Activated CD4-positive, CD25-positive, alpha-beta regulatory T cell treated with anti-CD3 and anti-CD28 coated beads, Interleukin-2, amount 50 U/mL, for 24 hours (primary cell): ENCODE data around the gene KLHL29.

ENCODE experiments used
- ATAC-seq, 2 donors: fragments of 150-1000 bp; cut with Tn5 transposase; one replicate each; pipeline ENCODE4 v1.10.0; 2021; ENCODE audit warnings: mild to moderate bottlenecking in 1 of 2, moderate library complexity in 1 of 2

The KLHL29 gene

GRCh38 chr2:23666241-23666979 lies 281.4 kb downstream of the KLHL29 start:
- ATAC-seq: no peak

DNA sequence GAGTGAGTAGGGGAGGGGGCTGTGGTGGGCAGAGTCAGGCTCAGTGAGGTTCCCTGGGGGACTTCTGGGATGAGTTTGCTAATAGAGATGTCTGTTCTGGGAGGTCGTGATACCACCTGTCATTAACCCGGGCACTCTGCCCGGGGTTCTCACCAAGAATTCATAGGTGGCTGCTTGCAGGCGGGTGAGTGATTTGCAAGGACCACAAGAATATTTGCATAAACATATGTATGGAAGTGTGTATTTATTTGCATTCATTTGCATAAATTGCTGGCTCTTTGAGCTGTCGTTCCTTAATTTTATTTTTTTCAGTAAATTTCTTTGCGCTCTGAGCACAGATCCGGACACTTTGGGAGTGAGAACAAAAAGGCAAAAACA lies 282.0 kb downstream of the KLHL29 start:
- no peak for ATAC-seq

- ATAC-seq: no peak
Measured at GRCh38 chr2:23668756-23669304, 283.9 kb downstream of the KLHL29 start.

DNA sequence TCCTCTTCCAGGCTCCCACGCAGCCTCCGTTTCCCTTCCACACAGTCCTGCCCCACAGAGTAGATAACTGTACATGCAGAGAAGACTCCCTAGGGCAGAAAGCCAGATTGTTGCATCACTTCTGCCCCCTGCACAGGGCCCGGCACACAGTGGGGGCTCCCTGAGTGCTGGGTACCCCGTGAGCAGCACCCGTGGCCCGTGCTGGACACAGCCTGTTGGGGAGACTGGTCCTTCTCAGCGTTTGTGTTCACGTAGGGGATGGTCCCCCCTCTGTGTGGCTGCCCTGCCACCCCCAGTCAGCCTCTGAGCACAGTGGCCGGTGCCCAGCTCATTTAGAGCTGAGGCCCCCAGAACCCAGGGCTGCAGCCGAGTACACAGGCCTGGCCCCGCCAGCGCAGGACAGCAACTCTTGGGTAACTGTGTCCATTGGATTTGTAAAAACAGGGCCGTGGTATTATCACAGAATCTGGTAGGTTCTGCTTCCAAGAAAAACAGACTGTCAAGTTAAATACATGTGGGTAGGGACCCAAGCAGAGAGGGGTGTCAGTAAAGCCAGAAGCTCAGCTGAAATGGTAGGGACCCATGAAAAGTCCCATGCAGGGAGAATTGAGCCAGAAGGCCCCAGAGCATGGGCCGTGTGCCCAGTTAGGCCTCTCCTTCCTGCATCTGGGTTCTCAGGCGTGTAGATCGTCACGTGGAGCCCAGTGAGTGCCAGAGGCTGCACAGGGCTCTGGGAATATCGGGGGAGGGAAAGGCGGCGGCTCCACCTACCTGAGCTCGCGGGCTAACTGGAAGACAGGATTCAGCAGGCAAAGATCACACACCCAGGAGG lies 284.6 kb downstream of the KLHL29 start:
- no peak for ATAC-seq

- ATAC-seq: no peak
Measured at GRCh38 chr2:23670245-23670592, 285.2 kb downstream of the KLHL29 start.

DNA sequence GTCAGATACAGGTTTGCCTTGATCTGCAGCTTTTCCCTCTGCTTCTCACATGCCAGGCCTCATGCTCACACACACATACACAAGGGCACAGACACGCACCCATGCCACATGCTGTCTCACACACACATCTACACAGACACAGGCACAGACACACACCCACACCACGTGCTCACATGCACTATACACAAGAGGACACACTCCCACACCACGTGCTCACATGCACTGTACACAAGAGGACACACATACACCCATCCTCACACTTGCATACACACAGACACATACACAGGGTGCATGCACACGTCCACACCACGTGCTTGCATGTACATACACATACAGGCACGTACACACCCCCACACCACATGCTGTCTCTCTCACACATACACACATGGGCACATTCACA lies 288.1 kb downstream of the KLHL29 start:
- no peak for ATAC-seq

DNA sequence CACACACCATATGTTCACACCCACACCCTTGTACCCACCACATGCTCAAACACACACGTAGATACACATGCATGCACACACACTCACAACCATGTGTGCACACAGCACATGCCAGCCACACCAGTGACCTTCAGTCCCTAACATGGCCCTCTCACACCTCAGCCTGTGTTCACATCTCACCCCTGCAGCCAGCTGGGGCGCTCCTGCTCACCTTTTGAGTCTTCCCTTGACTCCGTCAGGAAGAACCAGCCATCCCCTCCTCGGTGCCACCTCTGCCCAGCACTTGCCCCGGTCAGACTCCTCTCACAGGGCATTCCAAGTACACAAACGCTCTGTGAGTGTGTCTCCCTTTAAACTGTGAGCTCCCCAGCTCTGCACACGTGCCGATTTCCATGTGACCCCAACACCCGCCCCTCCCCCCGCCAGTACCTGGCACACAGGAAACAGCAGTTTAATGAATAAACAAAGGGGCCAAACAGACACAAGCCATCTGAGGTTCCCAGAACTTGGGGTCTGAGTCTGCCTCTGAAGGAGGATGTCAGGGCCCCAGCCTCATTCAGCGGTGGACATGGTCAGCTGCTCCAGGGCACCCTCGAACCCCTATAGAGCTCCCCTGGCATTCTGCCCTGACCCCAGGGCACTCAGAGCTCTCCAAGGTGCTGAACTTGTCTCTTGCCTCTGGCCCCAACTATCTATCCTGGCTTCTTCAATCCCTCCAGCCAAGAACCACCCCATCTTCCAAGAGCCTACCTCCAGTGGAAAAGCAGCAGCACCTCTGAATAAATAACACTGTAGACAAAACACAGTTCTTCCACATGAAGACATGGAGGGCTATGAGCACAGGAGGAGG lies 289.1 kb downstream of the KLHL29 start:
- no peak for ATAC-seq

DNA sequence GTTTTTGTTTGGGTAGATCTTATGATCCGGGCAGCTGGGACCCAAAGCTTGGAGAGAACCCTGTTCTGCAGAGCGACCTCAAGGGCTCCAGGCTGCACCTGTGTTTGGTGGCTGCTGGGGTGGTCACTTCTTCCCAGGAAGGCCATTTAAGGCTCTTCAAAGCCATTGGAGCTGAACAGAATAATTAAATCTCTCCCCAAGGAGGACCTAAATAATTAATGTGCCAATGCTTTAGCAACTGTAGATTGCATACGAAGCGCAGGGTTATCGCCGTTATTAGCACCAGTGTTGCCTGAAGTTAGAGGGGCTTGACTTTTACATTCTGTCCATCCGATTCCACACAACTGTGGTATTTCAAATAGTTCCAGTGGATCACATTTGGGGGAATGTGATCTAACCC lies 290.5 kb downstream of the KLHL29 start:
- no peak for ATAC-seq

DNA sequence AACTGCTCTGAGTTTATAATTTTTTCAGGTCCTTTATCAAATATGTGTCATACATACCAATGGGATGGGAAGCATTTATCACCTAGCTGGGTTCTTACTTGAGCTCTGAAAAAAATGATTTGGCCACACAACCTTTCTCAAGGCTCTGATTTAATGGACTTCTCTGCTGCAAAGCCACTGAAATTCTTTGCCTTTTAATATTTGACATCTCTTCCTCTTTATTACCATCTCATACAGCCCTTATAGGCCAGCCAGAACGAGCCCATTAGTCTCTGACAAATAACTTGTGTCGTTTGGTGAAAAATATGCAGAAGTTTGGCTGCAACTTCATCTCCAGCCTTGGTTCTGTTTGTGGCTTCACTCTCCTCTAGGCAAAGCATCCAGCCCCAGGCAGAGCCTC lies 292.9 kb downstream of the KLHL29 start:
- ATAC-seq: no peak

- no peak for ATAC-seq
Measured at GRCh38 chr2:23679044-23679443, 294.1 kb downstream of the KLHL29 start.

DNA sequence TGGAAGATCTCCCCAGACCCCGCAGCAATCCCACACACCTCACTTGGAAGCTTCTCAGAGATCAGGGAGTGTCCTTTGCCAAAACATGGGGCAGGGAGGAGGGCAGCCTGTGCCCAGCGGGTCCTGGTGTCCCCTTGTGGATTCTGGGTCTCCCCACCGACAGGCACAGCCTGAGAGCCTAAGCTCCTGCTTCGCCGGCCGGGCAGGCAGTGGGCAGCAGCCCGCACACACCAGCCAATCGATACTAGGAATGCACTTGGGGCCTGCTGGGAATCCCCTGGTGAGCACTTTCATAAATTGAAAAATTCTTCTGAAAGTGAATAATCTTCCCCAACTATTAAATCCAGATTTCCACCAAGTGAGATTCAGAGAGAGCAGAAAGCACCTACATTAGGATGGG lies 296.0 kb downstream of the KLHL29 start:
- no peak for ATAC-seq

DNA sequence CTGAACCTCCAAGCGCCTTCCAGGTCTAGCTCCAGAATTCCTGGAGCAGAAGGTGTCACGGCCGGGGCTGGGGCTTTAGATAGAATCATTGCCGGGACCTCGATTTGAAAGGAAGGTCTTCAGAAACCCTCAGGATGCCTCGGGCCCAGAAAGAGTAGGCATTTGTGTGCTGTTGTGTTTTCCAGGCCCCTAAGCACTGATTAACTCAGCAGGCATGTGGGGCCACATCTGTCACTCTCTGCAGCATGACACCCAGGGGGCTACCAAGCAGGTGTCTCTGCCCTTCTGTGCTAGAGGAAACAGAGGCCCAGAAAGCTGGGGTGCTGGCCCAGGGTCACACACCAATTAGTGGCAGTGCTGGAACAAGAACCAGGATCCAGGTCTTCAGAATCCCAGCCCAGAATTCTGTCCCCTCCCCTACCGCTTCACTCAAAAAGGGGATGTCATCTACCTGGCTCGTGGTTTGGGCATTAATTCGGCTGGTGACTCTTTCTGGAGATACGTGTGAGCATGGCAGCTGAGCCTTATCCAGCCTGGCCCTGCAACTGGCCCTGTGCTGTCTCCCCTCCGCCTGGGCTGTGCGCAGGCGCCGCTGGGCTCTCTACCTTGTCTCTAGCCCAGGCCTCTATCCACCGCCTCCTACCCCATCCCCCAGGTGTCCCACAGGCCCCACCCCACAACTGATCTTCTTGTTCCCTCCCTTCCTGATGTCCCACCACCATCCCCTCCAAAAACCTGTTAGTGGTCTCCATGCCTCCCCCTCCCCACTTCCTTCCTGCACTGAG lies 296.6 kb downstream of the KLHL29 start:
- no peak for ATAC-seq

GRCh38 chr2:23682481-23682880 lies 297.5 kb downstream of the KLHL29 start:
- no peak for ATAC-seq

DNA sequence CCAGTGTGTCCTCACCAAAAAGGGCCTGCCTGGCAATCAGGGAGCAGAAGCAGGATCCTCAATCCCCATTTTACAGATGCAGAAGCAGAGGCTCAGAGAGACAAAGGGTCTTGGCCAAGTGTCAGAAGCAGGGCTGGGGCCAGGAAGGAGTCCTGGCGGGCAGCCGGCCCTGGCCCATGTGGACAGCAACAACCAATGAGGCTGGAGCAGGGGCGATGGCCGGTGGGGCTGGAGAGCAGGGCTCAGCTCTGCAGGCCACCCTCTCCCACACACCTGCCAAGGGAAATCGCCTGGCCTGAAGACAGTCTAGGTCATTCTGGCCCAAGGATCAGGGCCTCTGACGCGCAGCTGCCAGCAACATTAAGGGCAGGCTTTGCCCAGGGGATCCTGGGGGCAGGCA lies 298.0 kb downstream of the KLHL29 start:
- ATAC-seq: no peak

DNA sequence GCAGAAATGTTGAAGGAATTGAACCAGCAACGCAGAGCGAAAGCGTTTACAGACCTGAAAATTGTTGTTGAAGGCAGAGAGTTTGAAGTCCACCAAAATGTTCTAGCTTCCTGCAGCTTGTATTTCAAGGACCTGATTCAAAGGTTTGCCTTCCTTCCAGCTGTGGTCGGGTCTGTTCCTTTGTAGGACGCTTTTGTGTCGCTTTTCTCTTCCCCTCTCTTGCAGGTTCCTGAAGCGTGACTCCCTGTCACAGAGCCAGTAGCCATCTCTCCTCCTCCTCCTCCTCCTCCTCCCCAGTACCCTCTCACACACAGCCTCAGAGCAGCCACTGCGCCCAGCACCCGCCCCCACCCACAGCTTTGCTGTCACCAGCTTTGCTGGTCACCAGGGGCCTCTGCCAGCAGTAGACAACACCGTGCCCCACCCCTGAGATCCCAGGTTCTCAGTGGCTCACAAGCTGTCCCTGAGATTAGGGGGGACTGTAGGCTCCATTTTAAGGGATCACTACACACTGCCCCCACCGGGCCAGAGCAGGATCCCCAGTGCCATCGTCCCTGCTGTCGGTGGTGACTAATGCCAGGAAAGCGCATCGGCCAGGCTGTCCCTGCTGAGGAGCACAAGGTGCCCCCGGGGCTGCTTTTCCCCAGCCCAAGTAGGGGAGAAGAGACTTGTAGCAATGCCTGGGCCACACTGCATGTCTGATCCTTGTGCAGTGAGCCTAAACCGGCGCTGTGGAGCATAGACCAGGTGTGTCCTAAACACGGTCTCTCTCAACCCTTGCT lies 299.6 kb downstream of the KLHL29 start:
- ATAC-seq: no peak

GRCh38 chr2:23685181-23685580 lies 300.2 kb downstream of the KLHL29 start:
- no peak for ATAC-seq

GRCh38 chr2:23685706-23686105 lies 300.7 kb downstream of the KLHL29 start:
- ATAC-seq: no peak

DNA sequence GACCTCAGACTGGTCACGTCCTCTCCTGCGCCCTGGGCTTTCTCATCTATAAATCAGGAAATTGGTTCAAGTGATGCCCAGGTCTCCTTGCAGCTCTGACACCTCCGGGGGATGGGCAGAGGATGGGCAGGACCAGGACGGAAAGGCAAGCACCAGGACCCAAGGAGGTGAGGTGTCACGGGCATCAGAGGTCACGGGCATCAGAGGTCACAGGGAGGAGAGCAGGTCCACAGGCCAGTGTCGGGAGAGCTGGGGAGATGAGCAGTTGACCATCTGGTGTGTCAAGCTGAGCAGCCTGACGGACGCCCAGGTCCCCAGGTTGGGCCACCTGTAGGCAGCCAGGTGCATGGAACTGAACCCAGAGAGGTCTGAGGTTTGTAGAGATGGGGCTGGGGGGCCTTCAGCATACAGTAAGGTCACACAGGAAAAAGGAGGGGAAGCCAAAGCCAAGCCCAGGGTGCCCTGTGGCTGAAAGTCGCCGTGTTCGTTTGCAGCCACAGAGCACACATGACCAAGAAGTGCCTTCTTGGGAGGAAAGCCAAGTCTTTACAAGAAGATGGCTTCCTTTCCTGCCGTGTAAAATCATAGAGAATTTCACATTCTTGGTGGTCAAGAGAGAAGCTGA lies 301.5 kb downstream of the KLHL29 start:
- no peak for ATAC-seq

DNA sequence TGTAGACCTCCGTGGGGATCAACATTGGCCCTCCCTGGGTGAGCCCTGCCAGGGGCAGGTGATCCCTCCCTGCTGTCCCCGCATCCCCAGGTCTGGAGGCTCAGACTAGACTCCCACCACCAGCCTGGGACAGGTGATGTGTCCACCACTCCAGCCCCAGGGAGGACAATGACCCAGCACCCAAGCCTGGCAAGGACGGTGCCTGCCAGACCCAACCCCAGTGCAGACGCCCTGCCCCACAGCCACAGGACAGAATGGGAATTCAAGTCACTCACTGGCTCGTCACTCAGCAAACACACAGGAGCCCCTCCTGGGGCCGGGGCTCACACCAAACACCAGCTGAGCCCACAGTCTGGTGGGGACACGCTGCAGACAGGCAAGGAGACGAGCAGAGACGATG lies 302.2 kb downstream of the KLHL29 start:
- no peak for ATAC-seq

DNA sequence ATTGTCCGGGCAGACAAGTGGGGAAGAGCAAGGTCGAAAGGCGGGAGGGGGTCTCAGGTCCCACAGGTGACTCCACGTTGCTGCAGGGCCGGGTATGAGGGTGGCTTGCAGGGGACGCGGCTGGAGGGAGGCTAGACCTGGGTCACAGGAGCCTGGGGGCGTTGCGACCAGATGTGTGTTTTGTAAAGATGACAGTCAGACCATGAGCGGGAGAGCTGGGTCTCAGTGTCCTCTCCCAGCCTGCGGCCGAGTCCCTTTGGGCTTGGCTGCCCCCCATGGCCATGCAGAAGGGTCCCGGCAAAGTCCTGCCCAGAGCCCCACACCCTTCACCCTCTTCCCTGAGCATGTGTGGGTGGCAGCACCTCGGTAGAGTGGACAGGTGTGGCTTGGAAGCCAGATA lies 302.7 kb downstream of the KLHL29 start:
- ATAC-seq: no peak
